HG02852 (cell line): ENCODE measurements around the gene AMPD3.

Experiments used
- ATAC-seq: cut with Tn5 transposase; IDR thresholded peaks from one replicate; pipeline ENCODE4 v1.9.1; 2021; ENCODE audit warnings: mild to moderate bottlenecking, moderate library complexity; ENCODE audit not compliant: unreplicated experiment

Gene AMPD3

DNA sequence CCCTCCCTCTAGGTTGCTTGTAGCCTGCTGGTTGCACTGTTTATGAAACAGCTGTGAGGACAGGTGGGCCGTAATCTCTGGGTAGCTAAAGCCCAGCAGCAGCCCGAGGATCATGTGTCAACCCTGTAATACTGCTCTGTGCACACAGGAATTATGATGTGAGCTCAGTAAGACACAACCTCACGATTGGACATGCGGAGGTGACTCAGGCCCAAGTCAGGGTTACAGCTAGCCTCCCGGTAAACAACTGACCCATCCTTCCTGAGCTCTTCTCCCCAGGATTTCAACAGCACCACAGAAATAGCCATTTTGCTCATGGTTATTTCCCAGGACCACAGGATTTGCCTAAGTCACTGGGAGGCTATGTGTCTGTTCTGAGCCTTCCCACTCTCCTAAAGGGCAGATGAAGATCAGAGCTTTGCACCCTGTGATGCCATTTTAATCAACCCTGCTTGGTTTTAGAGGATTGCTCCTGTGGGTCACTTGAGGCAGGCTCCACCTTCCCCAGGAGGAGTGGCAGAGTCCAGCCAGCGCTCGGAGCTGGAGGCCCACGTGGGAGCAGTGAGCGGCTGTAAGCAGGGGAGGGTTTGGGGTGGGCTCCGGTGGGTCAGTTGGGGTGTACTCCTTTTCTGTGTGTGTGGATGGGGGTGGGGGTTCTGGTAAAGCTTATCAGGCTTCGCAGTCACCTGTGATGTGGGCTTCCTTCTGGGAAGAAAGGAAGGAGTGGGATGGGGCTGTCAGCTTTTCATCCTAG lies at the start of gene AMPD3:
AMPD3 (plus strand) TSS at position 387 of the 754 bp plus-strand sequence. CDS start 6,256 bp downstream, outside the sequence.
- ATAC-seq: peak; percentile 22

DNA sequence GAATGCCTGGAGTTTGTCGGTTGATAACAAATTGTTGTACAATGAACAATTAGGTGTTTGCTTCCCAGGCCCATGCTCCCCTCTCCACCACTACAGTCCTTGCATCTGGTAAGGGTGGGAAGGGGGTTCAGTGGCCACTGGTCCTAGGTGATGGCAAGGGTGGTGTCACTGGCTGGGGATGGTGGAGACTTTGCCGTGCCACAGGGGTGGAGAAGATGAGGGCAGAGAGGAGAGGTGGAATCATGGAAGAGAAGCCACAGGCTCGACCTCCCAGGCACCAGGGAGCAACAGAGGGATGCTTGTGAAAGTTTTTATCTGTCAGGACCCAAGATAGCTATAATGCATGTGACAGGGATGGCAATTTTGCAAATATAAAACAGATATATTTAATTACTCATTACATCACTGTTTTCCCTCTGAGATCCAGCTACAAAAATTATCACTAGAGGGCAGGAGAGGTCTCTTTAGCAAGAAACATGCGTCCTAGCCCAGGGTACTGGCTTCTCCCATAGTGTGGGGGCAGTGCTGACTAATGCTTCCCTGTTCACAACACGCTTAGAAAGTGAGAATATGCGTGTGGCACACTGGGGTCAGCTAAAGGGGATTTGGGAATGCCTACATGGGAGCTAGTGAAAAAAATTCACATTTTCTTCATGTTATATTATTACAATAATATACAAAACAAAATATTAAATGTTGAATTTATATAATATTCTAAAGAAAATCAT lies 49.0 kb upstream of the AMPD3 start:
- ATAC-seq: no peak

DNA sequence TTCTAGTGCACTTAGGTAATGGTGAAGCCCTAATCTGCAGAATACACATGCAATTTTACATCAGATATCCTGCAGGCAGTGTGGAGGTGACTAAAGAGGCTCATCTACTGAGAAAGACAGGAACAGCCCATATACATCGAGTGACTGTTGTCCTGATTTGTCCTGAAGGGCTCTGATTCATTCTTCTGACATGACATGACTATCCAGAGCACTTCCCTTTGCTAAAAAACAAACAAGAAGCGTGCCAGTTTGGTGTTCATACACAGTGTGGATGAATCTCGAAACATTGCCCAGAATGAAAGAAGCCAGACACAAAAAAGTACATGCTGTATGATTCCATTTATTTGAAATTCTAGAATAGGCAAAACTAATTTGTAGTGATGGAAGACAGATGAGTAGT lies 48.0 kb upstream of the AMPD3 start:
- no peak for ATAC-seq

DNA sequence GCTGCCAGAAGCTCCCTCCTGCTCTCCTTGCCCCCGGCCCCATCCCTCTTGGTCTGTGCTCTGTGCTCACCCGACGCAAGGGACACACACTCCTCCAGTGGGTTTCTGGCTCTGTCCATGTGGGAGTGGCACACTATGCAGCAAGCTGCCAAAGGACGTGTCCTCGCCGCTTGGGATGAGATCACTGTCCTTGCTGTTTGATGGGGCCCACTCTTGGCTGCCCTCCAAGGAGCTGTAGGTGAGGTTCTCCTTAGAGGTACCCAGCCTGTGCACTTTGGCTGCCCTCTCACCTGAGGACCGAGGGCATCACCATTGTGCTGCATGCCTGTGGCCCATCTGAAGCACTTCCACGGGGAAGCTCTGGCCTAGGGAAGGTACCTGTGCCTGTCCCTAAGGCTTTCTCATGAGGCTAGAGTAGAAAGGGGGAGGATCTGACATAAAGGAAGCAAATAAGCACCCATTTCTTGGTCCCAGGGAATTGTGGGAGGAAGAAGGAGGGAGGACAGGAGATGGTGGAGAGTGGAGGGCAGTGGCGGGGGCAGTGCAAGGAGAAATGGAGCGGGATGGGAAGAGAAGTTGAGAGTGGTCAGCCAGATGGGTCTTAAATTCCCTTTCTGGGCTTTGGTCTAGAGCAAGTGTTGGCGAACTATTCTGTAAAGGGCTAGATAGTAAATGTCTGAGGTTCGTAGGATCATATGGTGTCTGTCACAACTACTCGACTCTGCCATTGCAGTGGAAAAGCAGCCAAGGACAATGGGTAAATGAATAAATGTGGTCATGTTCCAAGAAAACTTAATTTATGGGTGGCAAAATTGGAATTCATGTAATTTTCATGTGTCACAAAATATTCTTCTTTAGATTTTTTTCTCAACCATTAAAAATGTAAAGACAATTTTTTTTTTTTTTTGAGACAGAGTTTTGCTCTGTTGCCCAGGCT lies 47.0 kb upstream of the AMPD3 start:
- ATAC-seq: no peak

DNA sequence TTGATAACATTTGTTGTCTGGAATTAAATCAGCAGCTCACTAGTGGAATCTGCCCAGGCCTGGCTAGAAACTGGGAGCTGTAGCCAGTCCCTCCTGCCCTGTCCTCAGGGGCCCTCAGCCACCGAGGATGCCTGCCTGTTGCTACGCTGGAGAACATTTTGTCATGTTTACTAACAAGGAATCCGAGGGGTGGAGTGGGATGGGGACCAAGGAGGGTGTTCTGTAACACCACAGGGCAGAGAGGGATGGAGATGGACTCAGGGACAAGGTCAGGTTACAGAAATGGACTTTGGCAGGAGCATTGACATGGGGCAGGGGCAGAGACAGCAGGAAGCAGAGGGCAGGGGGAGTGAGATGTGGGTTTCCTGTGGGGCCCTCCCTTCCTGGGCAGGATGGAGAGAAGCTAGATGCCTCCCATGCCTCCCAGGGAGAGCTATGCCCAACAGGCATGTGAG lies 45.8 kb upstream of the AMPD3 start:
- no peak for ATAC-seq

DNA sequence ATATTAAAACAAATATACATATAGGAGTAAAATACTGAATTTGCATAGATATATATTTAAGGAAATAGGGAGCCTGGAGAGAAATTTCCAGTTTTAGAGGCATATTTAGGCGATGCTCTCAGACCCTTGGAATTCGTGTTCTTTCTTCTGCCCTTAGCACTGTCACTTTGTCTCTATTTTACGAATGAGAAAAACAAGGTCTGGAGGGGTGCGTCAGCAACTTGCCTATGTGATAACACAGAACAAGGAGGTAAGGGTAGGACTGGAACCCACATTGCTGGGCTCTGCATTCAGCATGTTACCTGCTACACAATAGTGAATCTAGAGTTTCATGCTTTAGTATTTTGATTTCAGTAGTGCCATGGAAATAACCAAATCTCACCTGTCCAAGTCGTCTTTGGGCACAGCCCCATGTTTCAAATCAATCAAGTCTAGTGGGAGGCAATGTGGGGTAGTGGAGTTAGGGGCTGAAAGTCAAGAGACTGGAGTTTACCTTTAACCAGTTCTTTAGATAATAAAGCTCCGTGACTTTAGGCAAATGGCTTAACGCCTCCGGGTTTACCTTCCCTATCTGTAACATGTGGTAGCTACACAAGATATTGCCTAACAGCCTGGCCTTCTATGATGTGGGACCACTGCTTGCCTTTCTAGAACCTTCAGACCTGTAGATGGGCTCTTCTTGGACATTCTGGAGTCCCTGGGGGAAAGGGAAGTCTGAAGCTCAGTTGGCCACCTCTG lies 44.8 kb upstream of the AMPD3 start:
- ATAC-seq: no peak

DNA sequence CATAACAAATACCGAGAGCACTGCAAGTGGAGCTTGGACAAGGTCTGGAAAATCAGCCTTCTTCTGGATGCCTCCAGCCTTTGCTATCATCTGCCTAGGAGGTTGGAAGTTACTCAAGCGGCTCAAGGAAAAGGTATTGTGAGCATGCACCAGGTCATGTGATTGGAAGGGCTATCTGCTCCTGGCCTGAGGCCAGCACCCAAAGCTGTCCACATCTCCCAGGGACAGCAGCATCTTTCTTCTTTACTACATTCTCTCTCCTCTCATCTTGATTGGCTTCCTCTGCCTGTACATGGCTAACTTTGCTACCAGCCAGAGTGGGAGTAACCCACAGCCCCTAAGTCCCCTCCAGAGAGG lies 44.2 kb upstream of the AMPD3 start:
- no peak for ATAC-seq

DNA sequence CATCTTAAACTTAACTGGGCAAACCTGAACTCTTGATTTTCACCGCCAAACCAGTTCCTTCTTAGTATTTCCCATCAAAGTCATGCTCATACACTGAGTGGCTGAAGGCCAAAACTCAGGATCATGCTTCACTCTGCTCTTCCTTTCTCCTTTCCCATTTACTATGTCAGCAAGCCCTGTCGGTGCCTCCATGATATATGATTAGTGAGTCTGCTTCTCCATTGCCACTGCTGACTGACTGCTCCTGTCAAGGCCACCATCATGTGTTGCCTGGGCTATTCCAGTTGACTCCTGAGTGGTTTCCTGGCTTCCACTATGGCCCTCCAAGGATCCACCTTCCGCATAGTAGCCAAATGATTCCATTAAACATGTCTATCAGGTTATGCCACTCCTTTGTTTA lies 42.8 kb upstream of the AMPD3 start:
- ATAC-seq: no peak

DNA sequence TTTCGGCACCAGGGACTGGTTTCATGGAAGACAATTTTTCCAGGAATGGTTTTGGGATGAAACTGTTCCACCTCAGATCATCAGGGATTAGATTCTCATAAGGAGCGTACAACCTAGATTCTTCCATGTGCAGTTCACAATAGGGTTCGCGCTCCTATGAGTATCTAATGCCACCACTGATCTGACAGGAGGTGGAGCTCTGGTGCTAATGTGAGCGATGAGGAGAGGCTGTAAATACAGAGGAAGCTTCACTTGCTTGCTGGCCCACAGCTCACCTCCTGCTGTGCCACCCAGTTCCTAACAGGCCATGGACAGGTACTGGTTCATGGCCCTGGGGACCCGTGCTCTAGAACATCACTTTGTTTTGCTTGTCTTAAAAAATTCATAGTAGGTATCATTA lies 41.8 kb upstream of the AMPD3 start:
- peak; percentile 83 for ATAC-seq

DNA sequence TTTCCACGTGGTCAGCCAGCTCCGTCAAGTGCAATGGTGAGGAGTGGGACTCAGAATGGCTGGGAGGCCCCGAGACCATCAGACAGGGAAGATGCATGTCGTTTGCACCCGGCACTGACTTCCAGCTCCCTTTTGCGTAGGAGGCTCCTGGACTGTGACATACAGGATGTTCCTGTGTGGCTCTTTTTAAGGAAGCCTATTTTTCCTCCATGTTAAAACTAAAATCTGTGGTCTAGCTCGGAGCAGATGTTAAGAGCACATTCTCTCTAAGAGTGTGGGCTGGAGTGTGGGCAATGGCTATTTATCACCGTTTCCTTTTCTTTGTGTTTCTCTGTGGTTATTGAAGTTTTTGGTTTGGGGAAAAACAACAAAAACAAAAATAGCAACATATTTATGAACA lies 40.9 kb upstream of the AMPD3 start:
- no peak for ATAC-seq

DNA sequence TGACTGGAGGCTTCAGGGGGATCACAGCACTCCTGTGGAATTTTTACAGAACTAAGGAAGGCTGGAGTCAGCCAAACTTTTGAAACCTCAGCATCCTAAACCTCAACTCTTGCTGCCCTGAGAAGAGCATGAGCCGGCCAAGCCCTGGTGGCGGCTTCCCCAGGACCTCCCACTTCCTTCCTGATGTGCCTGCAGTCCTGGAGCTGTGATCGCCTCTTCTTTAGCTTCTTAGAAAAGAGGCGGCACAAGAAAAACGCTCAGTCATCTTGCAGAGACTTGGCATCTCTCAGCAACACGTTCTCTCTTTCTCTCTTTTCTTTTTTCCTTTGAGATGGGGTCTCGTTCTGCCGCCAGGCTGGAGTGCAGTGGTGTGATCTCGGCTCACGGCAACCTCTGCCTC lies 40.4 kb upstream of the AMPD3 start:
- ATAC-seq: no peak

DNA sequence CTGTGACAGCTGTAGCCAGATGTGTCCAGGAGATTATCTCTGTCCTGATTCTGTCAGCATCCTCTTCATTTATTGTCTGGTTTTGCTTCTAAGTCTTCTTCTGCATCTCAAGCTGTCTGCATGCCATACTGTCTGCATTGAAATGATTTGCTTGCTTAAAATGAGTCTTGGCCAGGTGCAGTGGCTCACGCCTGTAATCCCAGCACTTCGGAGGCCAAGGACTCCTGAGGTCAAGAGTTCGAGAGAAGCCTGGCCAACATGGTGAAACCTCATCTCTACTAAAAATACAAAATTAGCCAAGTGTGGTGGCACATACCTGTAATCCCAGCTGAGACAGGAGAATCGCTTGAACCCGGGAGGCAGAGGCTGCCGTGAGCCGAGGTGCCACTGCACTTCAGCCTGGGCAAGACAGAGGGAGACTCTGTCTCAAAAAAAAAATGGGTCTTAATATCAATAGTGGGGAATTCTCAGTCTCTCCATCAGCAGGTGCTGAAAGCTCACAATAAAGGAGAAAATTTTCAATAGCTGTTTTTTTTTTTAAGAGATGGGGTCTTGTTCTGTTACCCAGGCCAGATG lies 39.2 kb upstream of the AMPD3 start:
- ATAC-seq: no peak

DNA sequence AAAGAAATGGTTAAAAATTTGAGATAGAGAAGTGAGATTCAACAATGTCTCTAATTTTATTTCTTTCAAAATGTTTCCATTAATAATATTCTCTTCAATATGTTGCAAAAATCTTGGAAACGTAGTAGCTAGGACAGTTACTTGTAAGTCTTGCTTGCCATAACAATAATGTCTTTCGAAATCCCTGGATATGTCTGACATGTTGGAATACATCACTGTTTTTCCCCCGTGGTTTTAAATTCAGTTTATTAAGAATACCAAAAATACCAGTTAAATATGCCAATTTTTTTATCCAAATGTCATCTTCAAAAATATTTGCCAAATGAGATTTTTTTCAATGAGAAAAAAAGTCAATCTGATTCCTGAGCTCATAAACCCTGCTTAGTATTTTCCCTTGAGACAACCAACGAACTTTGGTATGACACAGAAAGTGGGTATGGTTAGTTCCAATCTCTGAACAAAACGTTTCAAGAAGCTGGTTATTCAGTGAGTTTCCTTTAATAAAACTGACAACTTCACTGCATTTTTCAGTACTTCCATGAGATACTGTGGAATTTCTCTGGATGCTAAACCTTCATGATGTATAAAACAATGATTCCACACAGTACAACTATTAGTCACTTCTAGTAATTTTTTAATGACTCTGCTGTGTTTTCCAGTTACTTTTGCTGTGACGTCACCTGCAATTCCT lies 36.7 kb upstream of the AMPD3 start:
- no peak for ATAC-seq

DNA sequence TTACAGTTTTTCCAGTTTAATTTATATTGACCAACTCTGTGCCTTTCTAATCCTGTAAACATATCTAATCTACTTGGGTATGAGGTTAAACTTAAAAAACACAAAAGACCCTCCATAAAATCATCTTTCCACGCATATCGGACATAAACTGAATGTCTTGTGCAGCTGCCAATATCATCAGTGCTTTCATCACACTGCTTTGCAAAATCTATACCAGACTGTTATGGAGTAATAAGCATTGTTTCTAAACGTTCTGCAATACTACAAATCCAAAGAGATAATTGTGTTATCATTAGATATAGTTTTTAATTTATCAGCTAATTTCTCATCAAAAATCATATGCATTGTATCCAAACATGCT lies 36.1 kb upstream of the AMPD3 start:
- ATAC-seq: no peak

DNA sequence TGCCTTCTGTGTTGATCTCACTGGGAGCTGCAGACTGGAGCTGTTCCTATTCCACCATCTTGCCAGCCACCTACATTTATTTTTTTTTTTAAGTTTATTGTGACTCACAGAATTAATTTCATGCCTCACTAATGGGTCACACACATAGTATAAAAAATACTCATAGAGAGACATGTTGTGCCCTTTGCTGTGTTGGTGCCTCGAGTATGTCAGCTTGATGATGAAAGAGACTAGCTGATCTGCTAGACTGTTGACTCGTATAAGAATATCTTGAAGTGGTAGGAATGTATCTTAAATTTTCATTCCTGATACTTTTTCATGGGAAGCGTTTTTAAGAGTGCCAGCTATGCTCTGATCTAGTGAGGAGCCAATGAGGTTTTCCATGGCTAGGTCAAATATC lies 28.6 kb upstream of the AMPD3 start:
- ATAC-seq: no peak

DNA sequence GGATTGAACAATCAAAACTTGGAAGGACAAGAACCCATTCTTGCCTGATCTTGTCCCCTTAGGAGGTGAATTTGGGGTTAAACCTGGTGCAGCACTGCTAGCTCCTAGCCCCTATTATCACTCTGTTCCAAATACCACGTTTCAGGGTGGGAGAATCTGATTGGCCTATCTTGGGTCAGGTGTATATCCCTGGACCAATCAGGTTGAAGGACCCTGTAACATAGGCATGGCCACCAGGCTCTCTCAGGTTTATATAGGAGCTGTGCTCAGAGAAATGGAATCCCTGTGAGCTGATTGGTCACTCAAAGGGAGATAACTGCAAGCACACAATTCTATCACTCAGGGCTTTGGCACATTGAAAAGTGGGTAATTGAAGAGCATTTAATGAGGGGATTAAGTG lies 26.6 kb upstream of the AMPD3 start:
- ATAC-seq: no peak

DNA sequence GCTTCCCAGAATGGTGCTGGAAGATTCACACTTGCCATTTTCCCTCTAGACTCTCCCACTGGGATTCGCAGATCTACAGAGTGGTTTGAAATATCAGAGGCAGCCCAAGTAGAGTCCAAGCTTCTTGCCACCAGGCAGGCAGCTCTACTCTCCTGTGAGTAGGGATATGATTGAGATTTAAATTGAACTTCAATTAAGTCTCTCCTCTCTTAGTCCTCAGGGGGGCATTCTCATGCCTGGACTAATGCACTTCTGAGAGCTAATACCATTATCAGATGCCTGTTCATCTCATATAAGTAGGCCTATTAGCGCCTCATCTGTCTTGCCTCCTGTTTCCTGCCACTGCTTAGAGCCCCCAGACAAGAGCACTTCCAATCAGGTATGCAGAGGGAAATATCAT lies 25.5 kb upstream of the AMPD3 start:
- no peak for ATAC-seq

DNA sequence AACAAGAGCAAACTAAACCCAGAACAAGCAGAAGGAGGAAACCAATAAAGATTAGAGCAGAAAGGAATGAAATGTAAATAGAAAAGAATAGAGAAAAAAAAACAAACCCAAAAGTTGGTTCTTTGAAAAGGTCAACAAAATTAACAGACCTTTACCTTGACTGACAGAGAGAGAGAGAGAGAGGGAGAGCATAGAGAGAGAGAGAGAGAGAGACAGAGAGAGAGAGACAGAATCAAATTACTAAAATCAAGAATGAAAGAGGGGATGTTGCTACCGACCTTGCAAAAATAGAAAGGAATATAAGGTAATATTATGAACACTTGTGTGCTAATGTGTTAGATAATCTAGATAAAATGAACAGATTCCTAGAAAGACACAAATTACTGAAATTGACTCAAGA lies 22.6 kb upstream of the AMPD3 start:
- no peak for ATAC-seq

DNA sequence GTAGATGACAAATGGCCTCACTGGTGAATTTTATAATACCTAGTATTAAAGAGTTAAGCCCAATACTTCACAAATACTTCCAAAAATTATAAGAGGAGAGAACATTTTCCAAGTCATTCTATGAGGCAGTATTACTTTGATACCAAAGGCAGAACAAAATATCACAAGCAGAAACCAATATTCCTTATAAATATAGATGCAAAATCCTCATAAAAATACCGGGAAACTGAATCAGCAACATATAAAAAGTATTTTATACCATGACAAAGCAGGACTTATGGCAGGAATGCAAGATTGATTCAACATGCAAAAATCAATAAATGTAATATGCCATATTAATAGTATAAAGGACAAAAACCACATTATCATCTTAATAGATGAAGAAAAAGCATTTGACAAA lies 22.1 kb upstream of the AMPD3 start:
- no peak for ATAC-seq

DNA sequence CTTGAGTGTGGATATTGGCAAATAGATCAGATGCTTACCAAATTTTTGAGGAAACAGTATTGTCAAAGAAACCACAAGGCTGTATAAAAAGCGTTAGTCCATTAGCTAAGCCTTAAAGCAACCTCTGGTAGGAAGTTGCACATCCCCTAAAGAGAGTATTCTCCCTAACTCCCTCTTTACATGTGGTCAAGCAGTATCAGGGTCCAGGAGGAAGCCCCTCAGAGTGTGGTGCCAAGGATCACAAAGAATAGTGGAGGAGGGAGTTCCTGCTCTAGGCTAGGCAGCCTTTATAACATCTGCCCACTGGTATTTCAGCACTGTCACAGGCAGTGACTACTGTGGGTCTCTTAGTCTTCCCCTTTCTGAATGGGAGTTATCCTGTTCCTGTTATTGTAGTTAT lies 18.8 kb upstream of the AMPD3 start:
- no peak for ATAC-seq
